B cell (primary cell): Measurements from ENCODE around the gene RRAGA. TPM values are rescaled to one million over a fixed set of nuclear protein-coding genes. Genes with fewer than 3 reads are reported as not detected.

Source experiments
- ATAC-seq: fragments of 200-7000 bp; cut with Tn5 transposase; one replicate; pipeline ENCODE4 v1.10.0; 2021; ENCODE audit warnings: low read depth, mild to moderate bottlenecking, moderate number of reproducible peaks, moderate library complexity
- CTCF ChIA-PET: fragments of 350-600 bp; sonication (Branson Sonifier 250); formaldehyde crosslinking; loops from one replicate; lab custom pipeline; 2021; ENCODE audit warnings: antibody characterized with exemption, inconsistent platforms; lab: Charles Lee
- POLR2A ChIA-PET: fragments of 350-600 bp; sonication (Branson Sonifier 250); formaldehyde crosslinking; loops from one replicate; lab custom pipeline; 2021; ENCODE audit warnings: antibody characterized with exemption; lab: Charles Lee
- DNase-seq: peaks from one replicate; pipeline ENCODE4 v3.0.0; 2013
- H2AFZ ChIP-seq: 2 replicates; pipeline ENCODE4 v1.6.1; 2012; ENCODE audit warnings: mild to moderate bottlenecking, low read depth, low read length; ENCODE audit not compliant: insufficient read depth, poor library complexity, severe bottlenecking
- H3K27ac ChIP-seq, 2 donors: 1 replicate in 1 of 2; 2 replicates in 1 of 2; pipeline ENCODE4 v1.5.1; 2012 to 2013; ENCODE audit warnings: low read length in 2 of 2, mild to moderate bottlenecking in 2 of 2, moderate library complexity in 1 of 2
- H3K27me3 ChIP-seq, 4 experiments: fragments of 200-600 bp in 1 of 4; sonication (generic) in 1 of 4; replicated peaks in 1 of 4; 1 replicate in 2 of 4; 2 replicates in 2 of 4; pipeline versions ENCODE4 v1.6.1 to v1.7.0; 2013 to 2016; ENCODE audit warnings: low read length in 3 of 4, mild to moderate bottlenecking in 2 of 4, mixed read lengths in 1 of 4, moderate library complexity in 1 of 4; ENCODE audit not compliant: insufficient read depth in 4 of 4, control insufficient read depth in 3 of 4; ENCODE audit errors: control extremely low read depth in 1 of 4
- H3K36me3 ChIP-seq, 2 experiments: replicated peaks in 1 of 2; 1 replicate in 1 of 2; 2 replicates in 1 of 2; pipeline versions ENCODE4 v1.6.1 to v1.7.1; 2013; ENCODE audit warnings: low read length in 1 of 2; ENCODE audit not compliant: insufficient read depth in 2 of 2, control insufficient read depth in 1 of 2; ENCODE audit errors: control extremely low read depth in 1 of 2, extremely low read depth in 1 of 2
- H3K4me1 ChIP-seq, 2 donors: fragments of 200-600 bp in 1 of 2; sonication (generic) in 1 of 2; 1 replicate in 1 of 2; 2 replicates in 1 of 2; pipeline versions ENCODE4 v1.5.1 to v1.6.1; 2013 to 2017; ENCODE audit warnings: low read length in 2 of 2; ENCODE audit not compliant: control insufficient read depth in 2 of 2, insufficient read depth in 2 of 2
- H3K4me2 ChIP-seq: replicated peaks from 2 replicates; pipeline ENCODE3; 2012; ENCODE audit warnings: mild to moderate bottlenecking, low read depth, low read length; ENCODE audit not compliant: poor library complexity, severe bottlenecking
- H3K4me3 ChIP-seq, 5 experiments: fragments of 200-600 bp in 1 of 5; sonication (generic) in 1 of 5; 1 replicate in 3 of 5; 2 replicates in 2 of 5; pipeline versions ENCODE4 v1.5.1 to v1.7.0; 2011 to 2016; ENCODE audit warnings: low read length in 4 of 5, mild to moderate bottlenecking in 4 of 5, low read depth in 2 of 5, control low read depth in 1 of 5, moderate library complexity in 1 of 5; ENCODE audit not compliant: insufficient read depth in 1 of 5; ENCODE audit errors: control extremely low read depth in 1 of 5, extremely low read depth in 1 of 5
- H3K79me2 ChIP-seq: fragments of 200-600 bp; sonication (generic); one replicate; pipeline ENCODE4 v1.6.0; 2016; ENCODE audit warnings: low read length; ENCODE audit not compliant: control insufficient read depth, insufficient read depth
- H3K9ac ChIP-seq: fragments of 200-600 bp; sonication (generic); 2 replicates; pipeline ENCODE4 v1.6.1; 2017; ENCODE audit warnings: mild to moderate bottlenecking, low read length, moderate library complexity
- H3K9me3 ChIP-seq, 3 donors: one replicate each; pipeline versions ENCODE4 v1.6.1 to v1.7.1; 2013; ENCODE audit warnings: low read length in 2 of 3; ENCODE audit not compliant: control insufficient read depth in 2 of 3, insufficient read depth in 1 of 3; ENCODE audit errors: control extremely low read depth in 1 of 3
- H4K20me1 ChIP-seq: 2 replicates; pipeline ENCODE4 v1.6.0; 2012; ENCODE audit warnings: mild to moderate bottlenecking, low read length; ENCODE audit not compliant: insufficient read depth, control insufficient read depth, poor library complexity, severe bottlenecking
- H3K27ac Mint-ChIP-seq: one replicate; pipeline ENCODE4 v1.8.0; 2021; ENCODE audit warnings: mixed read lengths
- H3K27me3 Mint-ChIP-seq: one replicate; pipeline ENCODE4 v1.8.0; 2021; ENCODE audit warnings: mixed read lengths
- H3K4me1 Mint-ChIP-seq: one replicate; pipeline ENCODE4 v1.8.0; 2021; ENCODE audit warnings: mixed read lengths
- H3K4me3 Mint-ChIP-seq: one replicate; pipeline ENCODE4 v1.8.0; 2021; ENCODE audit warnings: mixed read lengths
- H3K9me3 Mint-ChIP-seq: one replicate; pipeline ENCODE4 v1.8.0; 2022; ENCODE audit warnings: mixed read lengths; ENCODE audit not compliant: insufficient read depth
- EZH2 ChIP-seq: IDR thresholded peaks from 2 replicates; pipeline ENCODE4 v1.6.1; 2012; ENCODE audit warnings: borderline replicate concordance, low read depth, mild to moderate bottlenecking, moderate library complexity, low read length; ENCODE audit not compliant: insufficient read depth, poor library complexity, severe bottlenecking
- WGBS: methylation state at CpG from one replicate; pipeline ENCODE4 v1.1.5; 2013; ENCODE audit warnings: missing lambda C conversion rate; ENCODE audit not compliant: insufficient coverage; 5-methylcytosine and 5-hydroxymethylcytosine counted together
- intact Hi-C: fragments of 100-400 bp; cut with micrococcal nuclease; formaldehyde crosslinking; loops from one replicate; pipeline ENCODE4 v1.10.0; 2022
- polyA plus RNA-seq: library from polyadenylated mRNA; depleted of rRNA; stranded (reverse); fragments of >200 nt; gene quantifications from 2 replicates; pipeline ENCODE4 v1.2.3, GENCODE V29; 2012
- total RNA-seq, 2 donors: library from RNA; stranded (reverse); fragments of 120-200 nt in 1 of 2; gene quantifications; 1 replicate in 1 of 2; 2 replicates in 1 of 2; pipeline versions ENCODE4 v1.2.3 to v1.2.4, GENCODE V29; 2013 to 2022
- TF ChIP-seq, protein P1 (sequence below): fragments of 200-600 bp; IDR thresholded peaks from one replicate; pipeline ENCODE4 v1.8.0; 2022; ENCODE audit warnings: antibody characterized with exemption, mild to moderate bottlenecking

The RRAGA gene
- total and polyA plus RNA-seq, 2 donors (not counting 1 experiment from before 2014, with no cell fraction given) = 29.5 to 49.2 TPM

DNA sequence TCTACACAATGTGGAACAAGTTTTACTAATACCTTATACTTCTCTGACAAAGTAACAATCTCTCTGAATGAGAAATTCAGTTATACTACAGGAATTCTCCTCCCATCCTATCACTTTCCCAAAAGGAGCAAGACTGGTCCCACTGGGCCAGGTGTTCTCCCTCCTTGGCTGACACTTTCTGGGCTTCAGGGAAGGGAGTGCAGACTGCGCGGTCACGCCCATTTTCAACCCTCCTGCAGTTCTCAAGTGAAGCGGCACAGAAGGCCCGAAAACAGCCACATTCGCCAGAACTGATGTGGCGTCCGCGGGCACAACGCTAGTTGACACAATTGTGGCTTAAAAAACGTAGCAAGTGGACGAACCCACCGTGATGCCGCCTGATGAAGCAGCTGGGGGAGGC lies 16.8 kb upstream of the RRAGA start:
- H3K27ac Mint-ChIP-seq = no peak overlapping the region
- H3K9me3 Mint-ChIP-seq = no peaks in the 10 kb centered on the region
- Histone ChIP-seq H3K4me1 (no peaks in the 10 kb centered on the region), H3K9me3 (no peaks in the 10 kb centered on the region), H3K4me2 (no peak overlapping the region), H2AFZ (no peak overlapping the region), H3K27ac (no peak overlapping the region), H3K27me3 (no peaks in the 10 kb centered on the region), H4K20me1 (no peaks in the 10 kb centered on the region), H3K79me2 (no peaks in the 10 kb centered on the region), H3K9ac (no peak overlapping the region), H3K36me3 (no peaks in the 10 kb centered on the region), H3K4me3 (no peak overlapping the region)
- ATAC-seq (no peak), DNase-seq (no peak)
- H3K4me1 Mint-ChIP-seq = no peaks in the 10 kb centered on the region
- H3K27me3 Mint-ChIP-seq = peaks cover 20% of the 10 kb centered on the region
- POLR2A ChIA-PET = no interaction called here
- 89% methylated on average over 14 of the region's 14 CpGs for WGBS
- no peak overlapping the region for H3K4me3 Mint-ChIP-seq
- TF ChIP-seq, protein P1, sequence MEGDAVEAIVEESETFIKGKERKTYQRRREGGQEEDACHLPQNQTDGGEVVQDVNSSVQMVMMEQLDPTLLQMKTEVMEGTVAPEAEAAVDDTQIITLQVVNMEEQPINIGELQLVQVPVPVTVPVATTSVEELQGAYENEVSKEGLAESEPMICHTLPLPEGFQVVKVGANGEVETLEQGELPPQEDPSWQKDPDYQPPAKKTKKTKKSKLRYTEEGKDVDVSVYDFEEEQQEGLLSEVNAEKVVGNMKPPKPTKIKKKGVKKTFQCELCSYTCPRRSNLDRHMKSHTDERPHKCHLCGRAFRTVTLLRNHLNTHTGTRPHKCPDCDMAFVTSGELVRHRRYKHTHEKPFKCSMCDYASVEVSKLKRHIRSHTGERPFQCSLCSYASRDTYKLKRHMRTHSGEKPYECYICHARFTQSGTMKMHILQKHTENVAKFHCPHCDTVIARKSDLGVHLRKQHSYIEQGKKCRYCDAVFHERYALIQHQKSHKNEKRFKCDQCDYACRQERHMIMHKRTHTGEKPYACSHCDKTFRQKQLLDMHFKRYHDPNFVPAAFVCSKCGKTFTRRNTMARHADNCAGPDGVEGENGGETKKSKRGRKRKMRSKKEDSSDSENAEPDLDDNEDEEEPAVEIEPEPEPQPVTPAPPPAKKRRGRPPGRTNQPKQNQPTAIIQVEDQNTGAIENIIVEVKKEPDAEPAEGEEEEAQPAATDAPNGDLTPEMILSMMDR = no peak
- TF ChIP-seq EZH2 = no peak
- intact Hi-C loops = no loop called here
- CTCF ChIA-PET = no interaction called here

DNA sequence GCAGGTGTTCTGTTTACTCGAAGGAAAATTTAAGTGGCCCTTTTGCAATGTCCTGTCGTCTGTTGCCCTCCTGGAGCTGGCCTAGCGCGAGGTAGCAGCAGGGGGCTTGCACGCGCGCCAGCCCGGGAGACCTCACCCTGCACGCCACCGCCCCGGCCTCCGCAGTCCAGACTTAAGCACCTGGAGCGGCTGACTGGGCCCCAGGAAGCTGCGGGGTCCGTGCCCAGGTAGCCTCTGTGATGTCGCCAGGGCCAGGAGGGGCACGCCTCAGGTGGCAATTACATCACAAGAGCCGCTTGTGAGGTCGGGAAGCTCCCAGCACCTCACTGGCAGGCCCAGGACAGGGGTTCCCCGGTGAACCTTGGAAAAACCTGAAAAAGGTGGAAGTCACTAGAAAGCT lies 16.2 kb upstream of the RRAGA start, which contains the start of gene SAXO1:
TSS of gene SAXO1 (minus strand) at position 195 of the 400 bp plus-strand sequence. CDS start 301 bp downstream, outside the sequence.
- DNase-seq (no peak), ATAC-seq (no peak)
- ChIA-PET CTCF (no interaction called here), POLR2A (no interaction called here)
- Histone ChIP-seq H3K4me2 (no peak within 1 kb of the TSS), H3K27me3 (no peaks in the 10 kb centered on the region), H3K9me3 (no peaks in the 10 kb centered on the region), H2AFZ (no peak within 1 kb of the TSS), H3K4me1 (no peaks in the 10 kb centered on the region), H3K27ac (no peak within 1 kb of the TSS), H3K36me3 (no peaks in the 10 kb centered on the region), H3K9ac (no peak within 1 kb of the TSS), H4K20me1 (no peaks in the 10 kb centered on the region), H3K79me2 (no peaks in the 10 kb centered on the region), H3K4me3 (no peak within 1 kb of the TSS)
- Mint-ChIP-seq H3K27ac (no peak within 1 kb of the TSS), H3K27me3 (peaks cover 20% of the 10 kb centered on the region), H3K4me3 (no peak within 1 kb of the TSS), H3K4me1 (no peaks in the 10 kb centered on the region), H3K9me3 (no peaks in the 10 kb centered on the region)
- WGBS = 95% methylated on average over 20 of the region's 20 CpGs
- intact Hi-C loops = no loop called here
- TF ChIP-seq, protein P1 = no peak
- TF ChIP-seq EZH2 = no peak
